DOHH2 (cell line): ENCODE data around the gene CD300H.

Experiments used
- H3F3A ChIP-seq: fragments of 200-600 bp; sonication (generic), shearing (Covaris generic); 2 replicates; pipeline ENCODE4 v1.6.0; 2016; ENCODE audit warnings: antibody characterized with exemption, mild to moderate bottlenecking; ENCODE audit not compliant: control insufficient read depth, insufficient read depth
- H3K27ac ChIP-seq: fragments of 200-600 bp; sonication (generic); 2 replicates; pipeline ENCODE4 v1.5.1; 2014; ENCODE audit warnings: low read depth, mild to moderate bottlenecking, low read length, moderate library complexity
- H3K27me3 ChIP-seq: fragments of 200-600 bp; sonication (generic); 2 replicates; pipeline ENCODE4 v1.6.1; 2014; ENCODE audit warnings: mild to moderate bottlenecking, low read length, mixed read lengths; ENCODE audit not compliant: control insufficient read depth
- H3K36me3 ChIP-seq: fragments of 200-600 bp; sonication (generic); 2 replicates; pipeline ENCODE4 v1.6.1; 2014; ENCODE audit warnings: mild to moderate bottlenecking, low read length, moderate library complexity, mixed read lengths; ENCODE audit not compliant: control insufficient read depth
- H3K4me1 ChIP-seq: fragments of 200-600 bp; sonication (generic); 2 replicates; pipeline ENCODE4 v1.6.1; 2014; ENCODE audit warnings: mild to moderate bottlenecking, low read length, mixed read lengths; ENCODE audit not compliant: control insufficient read depth
- H3K4me2 ChIP-seq: fragments of 200-600 bp; sonication (generic); 2 replicates; pipeline ENCODE4 v1.6.0; 2014; ENCODE audit warnings: mild to moderate bottlenecking, low read length, moderate library complexity
- H3K4me3 ChIP-seq: fragments of 200-600 bp; sonication (generic); 2 replicates; pipeline ENCODE4 v1.5.1; 2014; ENCODE audit warnings: mild to moderate bottlenecking, low read length, mixed read lengths
- H3K79me2 ChIP-seq: fragments of 200-600 bp; sonication (generic); 2 replicates; pipeline ENCODE4 v1.6.1; 2014; ENCODE audit warnings: mild to moderate bottlenecking, low read length, mixed read lengths; ENCODE audit not compliant: control insufficient read depth
- H3K9me2 ChIP-seq: fragments of 200-600 bp; sonication (generic); replicated peaks from 2 replicates; pipeline ENCODE4 v1.6.1; 2014; ENCODE audit warnings: mild to moderate bottlenecking, low read length, mixed read lengths; ENCODE audit not compliant: control insufficient read depth
- H3K9me3 ChIP-seq: fragments of 200-600 bp; sonication (generic); 2 replicates; pipeline ENCODE4 v1.6.1; 2014; ENCODE audit warnings: antibody characterized with exemption, low read length, mixed read lengths; ENCODE audit not compliant: control insufficient read depth, insufficient read depth
- H4K20me1 ChIP-seq: fragments of 200-600 bp; sonication (generic); 2 replicates; pipeline ENCODE4 v1.6.0; 2014; ENCODE audit warnings: low read depth, mild to moderate bottlenecking, antibody characterized with exemption, low read length, moderate library complexity; ENCODE audit not compliant: control insufficient read depth, insufficient read depth
- CTCF ChIP-seq: fragments of 200-600 bp; sonication (generic); IDR thresholded peaks from one replicate; pipeline ENCODE4 v1.5.1; 2014; ENCODE audit warnings: antibody characterized with exemption, mild to moderate bottlenecking, low read depth, low read length; ENCODE audit not compliant: poor library complexity, severe bottlenecking
- EZH2phosphoT487 ChIP-seq: fragments of 200-600 bp; sonication (generic); IDR thresholded peaks from 2 replicates; pipeline ENCODE4 v1.6.1; 2017; ENCODE audit warnings: borderline replicate concordance, mild to moderate bottlenecking, antibody characterized with exemption, low read length, moderate library complexity, mixed read lengths

Gene CD300H

GRCh38 chr17:74512036-74512435, 55.3 kb downstream of the CD300H start:
- TF ChIP-seq EZH2phosphoT487: no peak
- no peak for TF ChIP-seq CTCF
- H3K9me3 ChIP-seq: peaks cover 16% of the 10 kb centered on the region
- H3K4me3 ChIP-seq: no peak overlapping the region
- H3F3A ChIP-seq: peaks cover 6% of the 10 kb centered on the region
- no peaks in the 10 kb centered on the region for H4K20me1 ChIP-seq
- no peaks in the 10 kb centered on the region for H3K79me2 ChIP-seq
- no peaks in the 10 kb centered on the region for H3K4me1 ChIP-seq
- H3K4me2 ChIP-seq: no peak overlapping the region
- no peaks in the 10 kb centered on the region for H3K9me2 ChIP-seq
- no peaks in the 10 kb centered on the region for H3K36me3 ChIP-seq
- H3K27ac ChIP-seq: no peak overlapping the region
- peaks cover 3% of the 10 kb centered on the region; the same call in 1 of the 2 replicates for H3K27me3 ChIP-seq
